IPS DF 6.9 (cell line): ENCODE results near the gene PASK.

Experiments used
- DNase-seq: peaks from one replicate; pipeline ENCODE4 v3.0.0-alpha.2; 2013; ENCODE audit warnings: low read depth, low spot score
- H3K27ac ChIP-seq: one replicate; pipeline ENCODE4 v1.5.1; 2013; ENCODE audit warnings: low read length, control low read depth
- H3K27me3 ChIP-seq: 2 replicates; pipeline ENCODE4 v1.6.1; 2013; ENCODE audit warnings: mild to moderate bottlenecking, low read length; ENCODE audit not compliant: control insufficient read depth, insufficient read depth
- H3K36me3 ChIP-seq: 2 replicates; pipeline ENCODE4 v1.6.1; 2013; ENCODE audit warnings: low read length; ENCODE audit not compliant: control insufficient read depth, insufficient read depth
- H3K4me1 ChIP-seq: 2 replicates; pipeline ENCODE4 v1.6.1; 2013; ENCODE audit warnings: low read length; ENCODE audit not compliant: control insufficient read depth, insufficient read depth
- H3K4me3 ChIP-seq: 2 replicates; pipeline ENCODE4 v1.5.1; 2013; ENCODE audit warnings: mild to moderate bottlenecking, low read length
- H3K9me3 ChIP-seq: 2 replicates; pipeline ENCODE4 v1.6.1; 2013; ENCODE audit warnings: low read length, inconsistent platforms; ENCODE audit not compliant: control insufficient read depth, insufficient read depth
- WGBS: extraction: QIAGEN DNeasy Blood & Tissue Kit; methylation state at CpG from one replicate; pipeline ENCODE4 v1.1.7; 2013; ENCODE audit warnings: mixed read lengths, missing lambda C conversion rate; ENCODE audit not compliant: insufficient read length, insufficient coverage; 5-methylcytosine and 5-hydroxymethylcytosine counted together

The PASK gene

GRCh38 chr2:241070361-241070760 lies 78.9 kb downstream of the PASK start:
- Histone ChIP-seq H3K27me3 (no peaks in the 10 kb centered on the region), H3K36me3 (no peaks in the 10 kb centered on the region)
- WGBS, result no CpG with 5 or more reads among the region's 13 CpGs

GRCh38 chr2:241069821-241070281 lies 79.4 kb downstream of the PASK start:
- no CpG with 5 or more reads among the region's 26 CpGs for WGBS
- no peaks in the 10 kb centered on the region for H3K27me3 ChIP-seq
- no peaks in the 10 kb centered on the region for H3K4me1 ChIP-seq
- no peaks in the 10 kb centered on the region for H3K9me3 ChIP-seq
- no peaks in the 10 kb centered on the region for H3K36me3 ChIP-seq
- no peak overlapping the region for H3K27ac ChIP-seq
- DNase-seq, result no peak
- H3K4me3 ChIP-seq, result no peak overlapping the region

More at GRCh38 chr2:241070361-241070760, 78.9 kb downstream of the PASK start:
- no peak overlapping the region for H3K27ac ChIP-seq
- H3K9me3 ChIP-seq, result no peaks in the 10 kb centered on the region
- no peaks in the 10 kb centered on the region for H3K4me1 ChIP-seq
- no peak overlapping the region for H3K4me3 ChIP-seq
- DNase-seq, result no peak

GRCh38 chr2:241068942-241069810 lies 80.1 kb downstream of the PASK start:
- no CpG with 5 or more reads among the region's 28 CpGs for WGBS
- Histone ChIP-seq H3K36me3 (no peaks in the 10 kb centered on the region), H3K4me3 (no peak overlapping the region), H3K9me3 (no peaks in the 10 kb centered on the region), H3K27ac (no peak overlapping the region), H3K4me1 (peaks cover under 1% of the 10 kb centered on the region; the same call in 1 of the 2 replicates), H3K27me3 (no peaks in the 10 kb centered on the region)
- no peak for DNase-seq

- no peaks in the 10 kb centered on the region for H3K36me3 ChIP-seq
- no peaks in the 10 kb centered on the region for H3K9me3 ChIP-seq
- no peak overlapping the region for H3K4me3 ChIP-seq
- no peak overlapping the region for H3K27ac ChIP-seq
- no peak for DNase-seq
- H3K27me3 ChIP-seq, result no peaks in the 10 kb centered on the region
- peaks cover 3% of the 10 kb centered on the region; the same call in 1 of the 2 replicates for H3K4me1 ChIP-seq
- no CpG with 5 or more reads among the region's 25 CpGs for WGBS
These were observed 80.9 kb downstream of the PASK start for GRCh38 chr2:241068136-241068941.

- Histone ChIP-seq H3K4me3 (no peak overlapping the region), H3K9me3 (no peaks in the 10 kb centered on the region), H3K36me3 (no peaks in the 10 kb centered on the region), H3K4me1 (peaks cover 4% of the 10 kb centered on the region; the same call in 1 of the 2 replicates), H3K27ac (no peak overlapping the region), H3K27me3 (no peaks in the 10 kb centered on the region)
- WGBS, result no CpG with 5 or more reads among the region's 21 CpGs
- DNase-seq, result no peak
These were observed 81.7 kb downstream of the PASK start for GRCh38 chr2:241067501-241068135.

- no peak overlapping the region for H3K27ac ChIP-seq
- no peak for DNase-seq
- WGBS, result no CpG with 5 or more reads among the region's 15 CpGs
- H3K36me3 ChIP-seq, result no peaks in the 10 kb centered on the region
- H3K4me1 ChIP-seq, result peaks cover 4% of the 10 kb centered on the region; the same call in 1 of the 2 replicates
- H3K27me3 ChIP-seq, result no peaks in the 10 kb centered on the region
- no peak overlapping the region for H3K4me3 ChIP-seq
- H3K9me3 ChIP-seq, result no peaks in the 10 kb centered on the region
These were observed 82.4 kb downstream of the PASK start for GRCh38 chr2:241066893-241067341.

GRCh38 chr2:241066171-241066892 lies 82.9 kb downstream of the PASK start:
- peaks cover 4% of the 10 kb centered on the region; the same call in 1 of the 2 replicates for H3K4me1 ChIP-seq
- H3K27ac ChIP-seq, result no peak overlapping the region
- no peak overlapping the region for H3K4me3 ChIP-seq
- no peaks in the 10 kb centered on the region for H3K27me3 ChIP-seq
- no peaks in the 10 kb centered on the region for H3K9me3 ChIP-seq
- no peak for DNase-seq
- WGBS, result no CpG with 5 or more reads among the region's 21 CpGs
- no peaks in the 10 kb centered on the region for H3K36me3 ChIP-seq

GRCh38 chr2:241065355-241065803 lies 83.9 kb downstream of the PASK start:
- H3K4me3 ChIP-seq, result no peak overlapping the region
- H3K27me3 ChIP-seq, result no peaks in the 10 kb centered on the region
- H3K36me3 ChIP-seq, result no peaks in the 10 kb centered on the region
- no peaks in the 10 kb centered on the region for H3K9me3 ChIP-seq
- no CpG with 5 or more reads among the region's 27 CpGs for WGBS
- no peak overlapping the region for H3K27ac ChIP-seq
- DNase-seq, result no peak
- H3K4me1 ChIP-seq, result peaks cover 4% of the 10 kb centered on the region; the same call in 1 of the 2 replicates

GRCh38 chr2:241064802-241065354 lies 84.4 kb downstream of the PASK start:
- peaks cover 4% of the 10 kb centered on the region; the same call in 1 of the 2 replicates for H3K4me1 ChIP-seq
- H3K4me3 ChIP-seq, result no peak overlapping the region
- no peak overlapping the region for H3K27ac ChIP-seq
- H3K27me3 ChIP-seq, result no peaks in the 10 kb centered on the region
- DNase-seq, result no peak
- WGBS, result no CpG with 5 or more reads among the region's 23 CpGs
- no peaks in the 10 kb centered on the region for H3K9me3 ChIP-seq
- no peaks in the 10 kb centered on the region for H3K36me3 ChIP-seq
